ENCODE results near the gene TP53I13.

The TP53I13 gene

GRCh38 chr17:29611351-29612093 lies 43.0 kb downstream of the TP53I13 start:
- no peak for ATAC-seq
- no peak for TF ChIP-seq RARB (CRISPR knock-in tag; IDR thresholded peaks at IDR 0.05)
- no peak for TF ChIP-seq ESRRG (CRISPR knock-in tag; IDR thresholded peaks at IDR 0.05)
- no peak for TF ChIP-seq ARNTL (CRISPR knock-in tag; IDR thresholded peaks at IDR 0.05; ENCODE audit: borderline replicate concordance, low read depth)
- TF ChIP-seq, protein P1, sequence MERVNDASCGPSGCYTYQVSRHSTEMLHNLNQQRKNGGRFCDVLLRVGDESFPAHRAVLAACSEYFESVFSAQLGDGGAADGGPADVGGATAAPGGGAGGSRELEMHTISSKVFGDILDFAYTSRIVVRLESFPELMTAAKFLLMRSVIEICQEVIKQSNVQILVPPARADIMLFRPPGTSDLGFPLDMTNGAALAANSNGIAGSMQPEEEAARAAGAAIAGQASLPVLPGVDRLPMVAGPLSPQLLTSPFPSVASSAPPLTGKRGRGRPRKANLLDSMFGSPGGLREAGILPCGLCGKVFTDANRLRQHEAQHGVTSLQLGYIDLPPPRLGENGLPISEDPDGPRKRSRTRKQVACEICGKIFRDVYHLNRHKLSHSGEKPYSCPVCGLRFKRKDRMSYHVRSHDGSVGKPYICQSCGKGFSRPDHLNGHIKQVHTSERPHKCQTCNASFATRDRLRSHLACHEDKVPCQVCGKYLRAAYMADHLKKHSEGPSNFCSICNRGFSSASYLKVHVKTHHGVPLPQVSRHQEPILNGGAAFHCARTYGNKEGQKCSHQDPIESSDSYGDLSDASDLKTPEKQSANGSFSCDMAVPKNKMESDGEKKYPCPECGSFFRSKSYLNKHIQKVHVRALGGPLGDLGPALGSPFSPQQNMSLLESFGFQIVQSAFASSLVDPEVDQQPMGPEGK (CRISPR knock-in tag; IDR thresholded peaks at IDR 0.05; ENCODE audit: borderline replicate concordance): no peak
- no peak for TF ChIP-seq OSR1 (CRISPR knock-in tag; IDR thresholded peaks at IDR 0.05)
- TF ChIP-seq, protein P2, sequence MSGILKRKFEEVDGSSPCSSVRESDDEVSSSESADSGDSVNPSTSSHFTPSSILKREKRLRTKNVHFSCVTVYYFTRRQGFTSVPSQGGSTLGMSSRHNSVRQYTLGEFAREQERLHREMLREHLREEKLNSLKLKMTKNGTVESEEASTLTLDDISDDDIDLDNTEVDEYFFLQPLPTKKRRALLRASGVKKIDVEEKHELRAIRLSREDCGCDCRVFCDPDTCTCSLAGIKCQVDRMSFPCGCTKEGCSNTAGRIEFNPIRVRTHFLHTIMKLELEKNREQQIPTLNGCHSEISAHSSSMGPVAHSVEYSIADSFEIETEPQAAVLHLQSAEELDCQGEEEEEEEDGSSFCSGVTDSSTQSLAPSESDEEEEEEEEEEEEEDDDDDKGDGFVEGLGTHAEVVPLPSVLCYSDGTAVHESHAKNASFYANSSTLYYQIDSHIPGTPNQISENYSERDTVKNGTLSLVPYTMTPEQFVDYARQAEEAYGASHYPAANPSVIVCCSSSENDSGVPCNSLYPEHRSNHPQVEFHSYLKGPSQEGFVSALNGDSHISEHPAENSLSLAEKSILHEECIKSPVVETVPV (CRISPR knock-in tag; IDR thresholded peaks at IDR 0.05): no peak
- TF ChIP-seq, protein P3, sequence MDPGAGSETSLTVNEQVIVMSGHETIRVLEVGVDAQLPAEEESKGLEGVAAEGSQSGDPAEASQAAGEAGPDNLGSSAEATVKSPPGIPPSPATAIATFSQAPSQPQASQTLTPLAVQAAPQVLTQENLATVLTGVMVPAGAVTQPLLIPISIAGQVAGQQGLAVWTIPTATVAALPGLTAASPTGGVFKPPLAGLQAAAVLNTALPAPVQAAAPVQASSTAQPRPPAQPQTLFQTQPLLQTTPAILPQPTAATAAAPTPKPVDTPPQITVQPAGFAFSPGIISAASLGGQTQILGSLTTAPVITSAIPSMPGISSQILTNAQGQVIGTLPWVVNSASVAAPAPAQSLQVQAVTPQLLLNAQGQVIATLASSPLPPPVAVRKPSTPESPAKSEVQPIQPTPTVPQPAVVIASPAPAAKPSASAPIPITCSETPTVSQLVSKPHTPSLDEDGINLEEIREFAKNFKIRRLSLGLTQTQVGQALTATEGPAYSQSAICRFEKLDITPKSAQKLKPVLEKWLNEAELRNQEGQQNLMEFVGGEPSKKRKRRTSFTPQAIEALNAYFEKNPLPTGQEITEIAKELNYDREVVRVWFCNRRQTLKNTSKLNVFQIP (CRISPR knock-in tag; IDR thresholded peaks at IDR 0.05; ENCODE audit: borderline replicate concordance, low read depth): no peak
- TF ChIP-seq TOX (CRISPR knock-in tag; IDR thresholded peaks at IDR 0.05; ENCODE audit: borderline replicate concordance): no peak
- no peak for TF ChIP-seq ZFP3 (CRISPR knock-in tag; IDR thresholded peaks at IDR 0.05)
- no peak for TF ChIP-seq ISL1 (CRISPR knock-in tag; IDR thresholded peaks at IDR 0.05)
- no peak for TF ChIP-seq SNAI2 (CRISPR knock-in tag; IDR thresholded peaks at IDR 0.05)
- no peak for TF ChIP-seq CSDC2 (CRISPR knock-in tag; IDR thresholded peaks at IDR 0.05)
- no peak for TF ChIP-seq ZNF70 (CRISPR knock-in tag; IDR thresholded peaks at IDR 0.05)

- TF ChIP-seq, protein P1 (CRISPR knock-in tag; IDR thresholded peaks at IDR 0.05; ENCODE audit: borderline replicate concordance): no peak
- no peak for ATAC-seq
Observed at GRCh38 chr17:29612094-29612403, 43.5 kb downstream of the TP53I13 start.

GRCh38 chr17:29612404-29613280 lies 44.1 kb downstream of the TP53I13 start:
- no peak for ATAC-seq
- TF ChIP-seq, protein P1 (CRISPR knock-in tag; IDR thresholded peaks at IDR 0.05; ENCODE audit: borderline replicate concordance): no peak
- no peak for TF ChIP-seq CSDC2 (CRISPR knock-in tag; IDR thresholded peaks at IDR 0.05)
- TF ChIP-seq ESRRG (CRISPR knock-in tag; IDR thresholded peaks at IDR 0.05): no peak
- TF ChIP-seq ZC3H10 (CRISPR knock-in tag; IDR thresholded peaks at IDR 0.05): no peak
- TF ChIP-seq, protein P2 (CRISPR knock-in tag; IDR thresholded peaks at IDR 0.05): no peak

All from SK-N-SH treated with all-trans-retinoic acid at 6 μM for 48 hours (cell line).